ENCODE measurements around the gene IL17RD. TPM values are rescaled to one million over a fixed set of nuclear protein-coding genes. Genes with fewer than 3 reads are reported as not detected.

IL17RD gene
- polyA plus RNA-seq, 2 donors: 0.31 to 0.69 TPM

- H3K27me3 ChIP-seq (ENCODE audit: control insufficient read depth in 1 of 2, insufficient read depth in 2 of 2, low read length in 2 of 2): no peaks in the 10 kb centered on the region
Observed at GRCh38 chr3:57160765-57161538, 4.2 kb downstream of the IL17RD start.

DNA sequence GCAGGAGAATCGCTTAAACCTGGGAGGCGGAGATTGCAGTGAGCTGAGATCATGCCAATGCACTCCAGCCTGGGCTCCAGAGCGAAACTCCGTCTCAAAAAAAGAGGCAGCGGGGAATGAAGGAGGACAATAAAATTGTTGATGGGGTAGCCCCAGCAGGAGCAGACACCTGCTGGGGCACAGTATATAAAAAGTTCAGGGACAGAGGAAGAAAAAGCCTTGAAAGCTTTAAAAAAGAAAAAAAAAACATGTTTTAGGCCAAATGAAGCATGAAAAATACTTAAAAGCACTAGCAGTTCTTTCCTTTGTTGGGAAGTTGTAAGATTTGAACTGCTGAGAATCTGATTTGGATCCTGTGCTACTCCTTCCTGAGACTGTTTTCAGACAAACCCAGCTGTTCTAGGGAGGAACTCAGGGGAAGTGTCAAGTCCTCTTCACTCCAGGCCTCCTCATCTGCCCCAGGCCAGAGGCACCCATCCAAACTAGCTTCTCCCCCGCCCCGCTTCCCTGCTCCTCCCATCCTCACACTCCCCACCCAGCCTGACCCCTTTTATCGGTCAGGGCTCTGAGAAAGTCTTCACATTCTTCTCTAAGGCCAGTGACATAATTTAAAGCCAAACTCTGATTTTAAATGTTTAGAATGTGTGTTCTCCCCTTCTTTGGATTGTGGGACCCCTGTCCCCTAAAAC, 4.9 kb downstream of the IL17RD start:
- H3K4me3 ChIP-seq (ENCODE audit: low read depth in 1 of 2, low read length in 2 of 2): no peak overlapping the region
- no peak overlapping the region for H3K27ac ChIP-seq (ENCODE audit: low read depth in 2 of 2, low read length in 1 of 2)
- peaks cover 0 to 2% of the 10 kb centered on the region in 2 donors for H3K36me3 ChIP-seq (ENCODE audit: control insufficient read depth in 2 of 2, insufficient read depth in 2 of 2, low read length in 1 of 2)
- no peaks in the 10 kb centered on the region for H3K9me3 ChIP-seq (ENCODE audit: control insufficient read depth in 2 of 2, insufficient read depth in 1 of 2, low read depth in 1 of 2, low read length in 1 of 2)
- H3K4me1 ChIP-seq (ENCODE audit: control insufficient read depth in 2 of 2, insufficient read depth in 2 of 2, low read length in 1 of 2): peaks cover 6 to 8% of the 10 kb centered on the region in 2 donors
- H3K27me3 ChIP-seq (ENCODE audit: control insufficient read depth in 1 of 2, insufficient read depth in 2 of 2, low read length in 2 of 2): no peaks in the 10 kb centered on the region
- 78 to 81% methylated on average over 8 of the region's 8 CpGs for WGBS, 2 donors

More at GRCh38 chr3:57160765-57161538, 4.2 kb downstream of the IL17RD start:
- H3K4me3 ChIP-seq (ENCODE audit: low read depth in 1 of 2, low read length in 2 of 2): no peak overlapping the region
- peaks cover 6 to 8% of the 10 kb centered on the region in 2 donors for H3K4me1 ChIP-seq (ENCODE audit: control insufficient read depth in 2 of 2, insufficient read depth in 2 of 2, low read length in 1 of 2)
- 39% methylated on average over 5 of the region's 5 CpGs for WGBS, 2 donors
- no peak overlapping the region for H3K27ac ChIP-seq (ENCODE audit: low read depth in 2 of 2, low read length in 1 of 2)
- no peaks in the 10 kb centered on the region for H3K9me3 ChIP-seq (ENCODE audit: control insufficient read depth in 2 of 2, insufficient read depth in 1 of 2, low read depth in 1 of 2, low read length in 1 of 2)
- peaks cover 0 to 2% of the 10 kb centered on the region in 2 donors for H3K36me3 ChIP-seq (ENCODE audit: control insufficient read depth in 2 of 2, insufficient read depth in 2 of 2, low read length in 1 of 2)

DNA sequence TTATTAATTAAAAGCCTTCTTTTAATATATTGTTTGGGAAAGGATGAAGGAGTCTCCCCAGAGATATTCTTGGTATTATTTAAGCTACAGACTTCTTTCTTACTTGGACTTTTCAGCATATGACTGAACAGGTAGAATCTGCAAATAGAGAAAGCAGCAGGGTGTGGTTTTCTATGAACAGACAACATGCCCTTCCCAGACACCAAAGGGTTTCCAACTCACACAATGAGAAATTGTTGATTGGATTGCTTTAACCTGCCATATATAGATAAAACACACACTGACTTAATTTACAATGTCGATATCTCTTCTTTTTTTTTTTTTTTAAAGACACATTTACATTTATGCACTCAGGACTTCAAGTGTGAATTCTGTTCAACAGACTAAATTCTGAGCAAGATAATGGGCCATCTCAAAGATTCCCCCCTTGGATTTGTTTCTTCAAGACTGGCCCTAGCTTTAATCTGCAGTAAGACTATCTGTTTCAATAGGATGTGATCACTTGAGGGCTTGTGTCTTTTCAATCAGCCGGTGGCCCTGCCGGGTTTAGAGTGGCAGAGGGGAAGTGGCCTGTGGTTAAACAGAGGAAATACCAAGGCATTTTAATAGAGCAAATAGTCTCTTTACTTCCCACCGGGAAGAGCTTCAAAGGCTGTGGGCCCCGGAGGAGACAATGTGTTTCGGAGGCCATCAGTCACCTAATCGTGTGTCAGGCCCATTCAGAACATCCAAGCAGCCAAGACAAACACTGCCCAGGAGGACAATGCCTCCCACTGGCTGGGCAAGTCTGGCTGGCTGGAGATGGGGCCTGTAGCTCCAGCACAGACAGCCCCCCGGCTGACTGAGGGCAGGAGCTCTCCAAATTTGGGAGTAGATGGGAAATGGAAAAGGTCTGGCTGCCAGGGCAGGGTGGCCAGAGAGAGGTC, 6.1 kb downstream of the IL17RD start:
- H3K9me3 ChIP-seq (ENCODE audit: control insufficient read depth in 2 of 2, insufficient read depth in 1 of 2, low read depth in 1 of 2, low read length in 1 of 2): no peaks in the 10 kb centered on the region
- H3K4me1 ChIP-seq (ENCODE audit: control insufficient read depth in 2 of 2, insufficient read depth in 2 of 2, low read length in 1 of 2): peaks cover 3 to 4% of the 10 kb centered on the region in 2 donors
- H3K36me3 ChIP-seq (ENCODE audit: control insufficient read depth in 2 of 2, insufficient read depth in 2 of 2, low read length in 1 of 2): peaks cover 0 to 2% of the 10 kb centered on the region in 2 donors
- no peaks in the 10 kb centered on the region for H3K27me3 ChIP-seq (ENCODE audit: control insufficient read depth in 1 of 2, insufficient read depth in 2 of 2, low read length in 2 of 2)
- no peak overlapping the region for H3K27ac ChIP-seq (ENCODE audit: low read depth in 2 of 2, low read length in 1 of 2)
- 44 to 53% methylated on average over 8 of the region's 8 CpGs for WGBS, 2 donors
- H3K4me3 ChIP-seq (ENCODE audit: low read depth in 1 of 2, low read length in 2 of 2): no peak overlapping the region

- Histone ChIP-seq H3K9me3 (ENCODE audit: control insufficient read depth in 2 of 2, insufficient read depth in 1 of 2, low read depth in 1 of 2, low read length in 1 of 2) (no peaks in the 10 kb centered on the region), H3K27ac (ENCODE audit: low read depth in 2 of 2, low read length in 1 of 2) (no peak overlapping the region), H3K27me3 (ENCODE audit: control insufficient read depth in 1 of 2, insufficient read depth in 2 of 2, low read length in 2 of 2) (no peaks in the 10 kb centered on the region), H3K4me1 (ENCODE audit: control insufficient read depth in 2 of 2, insufficient read depth in 2 of 2, low read length in 1 of 2) (no peaks in the 10 kb centered on the region), H3K36me3 (ENCODE audit: control insufficient read depth in 2 of 2, insufficient read depth in 2 of 2, low read length in 1 of 2) (peaks cover 0 to 2% of the 10 kb centered on the region in 2 donors), H3K4me3 (ENCODE audit: low read depth in 1 of 2, low read length in 2 of 2) (no peak overlapping the region)
- WGBS, 2 donors: 82 to 83% methylated on average over 3 of the region's 3 CpGs
Observed at GRCh38 chr3:57158325-57158724, 6.8 kb downstream of the IL17RD start.

- Histone ChIP-seq H3K27me3 (ENCODE audit: control insufficient read depth in 1 of 2, insufficient read depth in 2 of 2, low read length in 2 of 2) (no peaks in the 10 kb centered on the region), H3K4me3 (ENCODE audit: low read depth in 1 of 2, low read length in 2 of 2) (no peak overlapping the region), H3K27ac (ENCODE audit: low read depth in 2 of 2, low read length in 1 of 2) (no peak overlapping the region), H3K4me1 (ENCODE audit: control insufficient read depth in 2 of 2, insufficient read depth in 2 of 2, low read length in 1 of 2) (no peaks in the 10 kb centered on the region), H3K36me3 (ENCODE audit: control insufficient read depth in 2 of 2, insufficient read depth in 2 of 2, low read length in 1 of 2) (no peaks in the 10 kb centered on the region), H3K9me3 (ENCODE audit: control insufficient read depth in 2 of 2, insufficient read depth in 1 of 2, low read depth in 1 of 2, low read length in 1 of 2) (no peaks in the 10 kb centered on the region)
- 65 to 79% methylated on average over 10 of the region's 10 CpGs for WGBS, 2 donors
Observed at GRCh38 chr3:57157545-57157944, 7.6 kb downstream of the IL17RD start.

- H3K4me1 ChIP-seq (ENCODE audit: control insufficient read depth in 2 of 2, insufficient read depth in 2 of 2, low read length in 1 of 2): peaks cover 0 to 2% of the 10 kb centered on the region in 2 donors
- H3K27ac ChIP-seq (ENCODE audit: low read depth in 2 of 2, low read length in 1 of 2): no peak overlapping the region
- no peak overlapping the region for H3K4me3 ChIP-seq (ENCODE audit: low read depth in 1 of 2, low read length in 2 of 2)
- H3K9me3 ChIP-seq (ENCODE audit: control insufficient read depth in 2 of 2, insufficient read depth in 1 of 2, low read depth in 1 of 2, low read length in 1 of 2): no peaks in the 10 kb centered on the region
- 76 to 85% methylated on average over 3 of the region's 3 CpGs for WGBS, 2 donors
- H3K36me3 ChIP-seq (ENCODE audit: control insufficient read depth in 2 of 2, insufficient read depth in 2 of 2, low read length in 1 of 2): no peaks in the 10 kb centered on the region
- H3K27me3 ChIP-seq (ENCODE audit: control insufficient read depth in 1 of 2, insufficient read depth in 2 of 2, low read length in 2 of 2): no peaks in the 10 kb centered on the region
Observed at GRCh38 chr3:57155310-57155643, 9.9 kb downstream of the IL17RD start.

- Histone ChIP-seq H3K4me3 (ENCODE audit: low read depth in 1 of 2, low read length in 2 of 2) (no peak overlapping the region), H3K9me3 (ENCODE audit: control insufficient read depth in 2 of 2, insufficient read depth in 1 of 2, low read depth in 1 of 2, low read length in 1 of 2) (no peaks in the 10 kb centered on the region), H3K27me3 (ENCODE audit: control insufficient read depth in 1 of 2, insufficient read depth in 2 of 2, low read length in 2 of 2) (no peaks in the 10 kb centered on the region), H3K36me3 (ENCODE audit: control insufficient read depth in 2 of 2, insufficient read depth in 2 of 2, low read length in 1 of 2) (no peaks in the 10 kb centered on the region), H3K27ac (ENCODE audit: low read depth in 2 of 2, low read length in 1 of 2) (no peak overlapping the region), H3K4me1 (ENCODE audit: control insufficient read depth in 2 of 2, insufficient read depth in 2 of 2, low read length in 1 of 2) (peaks cover 0 to 2% of the 10 kb centered on the region in 2 donors)
- 53 to 65% methylated on average over 15 of the region's 15 CpGs for WGBS, 2 donors
Observed at GRCh38 chr3:57154470-57155309, 10.5 kb downstream of the IL17RD start.

DNA sequence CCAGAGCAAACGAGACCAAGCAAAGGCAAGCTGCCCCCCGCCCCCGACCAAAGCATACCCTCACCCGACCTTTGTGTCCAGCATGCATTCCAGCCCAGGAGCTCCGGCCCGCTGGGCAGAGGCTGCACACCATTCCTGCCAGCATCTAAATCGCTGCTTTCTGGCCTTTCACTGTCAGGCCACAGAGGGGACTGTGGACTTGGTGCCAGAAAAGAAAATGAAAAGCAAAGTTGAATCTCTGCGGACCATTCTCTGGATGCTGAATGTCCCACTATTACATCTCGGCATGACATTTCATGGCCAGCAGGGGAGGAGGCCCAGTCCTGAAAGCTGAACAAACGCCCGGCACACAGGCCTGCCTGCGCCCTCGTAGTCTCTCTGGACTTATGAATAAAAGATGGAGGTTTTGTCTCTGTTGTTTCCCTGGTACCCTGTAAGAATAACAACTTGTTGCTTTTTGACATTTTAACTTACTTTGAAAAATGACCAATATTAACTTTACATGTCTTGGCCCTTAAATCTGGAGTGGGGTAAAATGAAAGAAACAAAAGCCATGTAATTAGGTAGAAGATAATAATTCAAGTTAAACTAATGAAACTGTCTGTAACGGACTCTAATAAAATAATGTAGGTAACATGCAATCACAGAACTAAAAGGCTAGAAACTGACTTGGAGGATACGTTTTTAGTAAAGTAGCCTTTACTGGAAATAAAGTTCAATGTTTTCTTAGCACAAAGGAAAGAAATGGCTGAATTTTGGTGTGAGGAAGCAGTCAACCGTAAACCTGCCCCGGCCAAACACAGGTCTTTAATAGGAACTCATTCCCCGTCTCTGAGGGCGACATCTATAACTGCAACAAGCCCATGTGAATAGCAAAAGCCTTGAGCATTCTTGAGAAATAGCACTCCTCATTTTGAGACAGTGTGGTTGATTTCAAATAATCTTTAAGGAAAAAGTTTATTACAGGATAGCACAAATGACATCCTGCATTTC, 12.7 kb downstream of the IL17RD start:
- WGBS, 2 donors: 73 to 82% methylated on average over 19 of the region's 19 CpGs
- Histone ChIP-seq H3K9me3 (ENCODE audit: control insufficient read depth in 2 of 2, insufficient read depth in 1 of 2, low read depth in 1 of 2, low read length in 1 of 2) (no peaks in the 10 kb centered on the region), H3K36me3 (ENCODE audit: control insufficient read depth in 2 of 2, insufficient read depth in 2 of 2, low read length in 1 of 2) (no peaks in the 10 kb centered on the region), H3K4me1 (ENCODE audit: control insufficient read depth in 2 of 2, insufficient read depth in 2 of 2, low read length in 1 of 2) (peaks cover 0 to 2% of the 10 kb centered on the region in 2 donors), H3K4me3 (ENCODE audit: low read depth in 1 of 2, low read length in 2 of 2) (no peak overlapping the region), H3K27me3 (ENCODE audit: control insufficient read depth in 1 of 2, insufficient read depth in 2 of 2, low read length in 2 of 2) (no peaks in the 10 kb centered on the region), H3K27ac (ENCODE audit: low read depth in 2 of 2, low read length in 1 of 2) (no peak overlapping the region)

Data from esophagus (tissue), 2 donors.